AG09309 (cell line): ENCODE data around the gene RFX8.
"Not testable (repeated sequence)": the region's sequence is repeated elsewhere in the genome, so short reads cannot be mapped to it uniquely, and the experiment has no call there.

Experiments used
- DNase-seq: peaks from one replicate; pipeline ENCODE4 v3.0.0-alpha.2; 2010; ENCODE audit warnings: low read depth
- H3K4me3 ChIP-seq: 2 replicates; pipeline ENCODE4 v1.5.1; 2011; ENCODE audit warnings: mild to moderate bottlenecking, low read depth, low read length, moderate library complexity; ENCODE audit not compliant: control insufficient read depth
- CTCF ChIP-seq: IDR thresholded peaks from 2 replicates; pipeline ENCODE4 v1.5.1; 2011; ENCODE audit warnings: mild to moderate bottlenecking, low read depth, low read length, inconsistent platforms; ENCODE audit not compliant: insufficient read depth, control insufficient read depth; ENCODE audit errors: missing control alignments

The RFX8 gene

GRCh38 chr2:101516349-101516748 lies 41.4 kb upstream of the RFX8 start:
- no peak for TF ChIP-seq CTCF
- H3K4me3 ChIP-seq, result no peak overlapping the region
- DNase-seq, result no peak

GRCh38 chr2:101515477-101515876 lies 40.6 kb upstream of the RFX8 start:
- no peak for DNase-seq
- H3K4me3 ChIP-seq, result no peak overlapping the region
- no peak for TF ChIP-seq CTCF

GRCh38 chr2:101512993-101513392 lies 38.1 kb upstream of the RFX8 start:
- no peak for DNase-seq
- no peak for TF ChIP-seq CTCF
- no peak overlapping the region for H3K4me3 ChIP-seq

GRCh38 chr2:101511381-101511780 lies 36.5 kb upstream of the RFX8 start:
- H3K4me3 ChIP-seq, result no peak overlapping the region
- TF ChIP-seq CTCF, result no peak
- DNase-seq, result no peak

DNA sequence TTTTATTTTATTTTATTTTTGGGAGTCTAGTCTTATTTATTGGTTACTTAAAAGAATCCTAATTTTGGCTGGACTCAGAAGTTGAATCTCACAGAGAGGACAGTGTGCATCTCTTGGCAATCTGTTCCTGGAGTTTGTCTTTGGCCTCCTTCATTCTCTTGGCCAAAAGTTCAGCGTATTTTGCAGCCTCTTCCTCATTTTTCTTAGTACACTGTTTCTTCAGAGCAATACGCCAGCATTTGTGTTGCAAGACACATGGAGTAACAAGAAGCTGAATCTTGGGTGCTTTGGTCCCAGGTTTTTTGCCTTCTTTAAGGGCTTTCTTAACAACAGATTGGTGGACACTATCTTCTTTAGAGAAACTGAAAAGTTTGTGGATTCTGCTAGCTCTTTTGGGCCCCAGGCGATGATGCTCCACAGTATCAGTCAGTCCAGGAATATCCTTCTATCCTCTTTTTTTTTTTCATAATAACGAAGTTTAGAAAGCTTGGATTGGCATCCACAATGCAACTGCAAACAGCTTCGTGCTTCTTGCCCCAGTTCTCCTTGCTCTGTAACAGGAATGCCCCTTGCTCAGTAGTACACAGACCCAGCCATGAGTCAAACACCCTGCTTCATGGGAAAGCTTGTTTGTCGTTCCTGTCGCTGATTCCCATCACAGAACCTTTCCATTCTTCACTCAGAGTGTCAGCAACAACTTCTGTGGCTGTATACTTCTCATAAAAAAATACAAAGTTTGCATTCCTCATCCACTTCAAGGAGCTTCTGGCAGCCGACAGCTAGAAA lies 34.8 kb upstream of the RFX8 start:
- TF ChIP-seq CTCF, result no peak
- no peak for DNase-seq
- H3K4me3 ChIP-seq, result no peak overlapping the region

GRCh38 chr2:101508636-101509035 lies 33.7 kb upstream of the RFX8 start:
- no peak for DNase-seq
- H3K4me3 ChIP-seq, result no peak overlapping the region
- no peak for TF ChIP-seq CTCF

DNA sequence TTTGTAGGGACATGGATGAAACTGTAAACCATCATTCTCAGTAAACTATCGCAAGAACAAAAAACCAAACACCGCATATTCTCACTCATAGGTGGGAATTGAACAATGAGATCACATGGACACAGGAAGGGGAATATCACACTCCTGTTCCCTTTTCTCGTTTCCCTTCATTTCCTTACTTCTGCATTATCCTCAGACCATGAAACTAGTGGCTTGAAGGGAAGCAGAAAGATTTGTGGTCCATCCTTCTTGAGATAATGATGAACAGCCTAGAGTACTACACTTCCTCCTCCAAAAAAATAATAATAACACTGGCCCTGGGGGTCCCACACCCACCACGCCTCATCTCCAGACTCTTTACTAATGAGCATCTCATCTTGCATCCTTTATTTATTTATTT lies 30.4 kb upstream of the RFX8 start:
- DNase-seq, H3K4me3 ChIP-seq: not testable (repeated sequence)

- DNase-seq, H3K4me3 ChIP-seq: not testable (repeated sequence)
Observed at GRCh38 chr2:101504744-101505143, 29.8 kb upstream of the RFX8 start.
